SK-N-SH treated with all-trans-retinoic acid at 6 μM for 48 hours (cell line): ENCODE measurements around the gene DDTL.

ENCODE experiments used
- ARNTL ChIP-seq: fragments of 450-650 bp; formaldehyde crosslinking; IDR thresholded peaks from 2 replicates; pipeline ENCODE4 v1.5.0; 2020; ENCODE audit warnings: low read depth, mild to moderate bottlenecking, moderate library complexity, borderline replicate concordance
- CREB5 ChIP-seq: fragments of 250-450 bp; sonication (Bioruptor Pico); IDR thresholded peaks from 2 replicates; pipeline ENCODE4 v1.5.1; 2020; ENCODE audit warnings: low read depth, mild to moderate bottlenecking, moderate library complexity
- CSDC2 ChIP-seq: fragments of 250-450 bp; sonication (Bioruptor Pico); IDR thresholded peaks from 2 replicates; pipeline ENCODE4 v1.5.0; 2020; ENCODE audit warnings: mild to moderate bottlenecking, moderate library complexity
- OSR1 ChIP-seq: fragments of 250-450 bp; sonication (Bioruptor Pico); IDR thresholded peaks from 2 replicates; pipeline ENCODE4 v1.8.0; 2022; ENCODE audit warnings: moderate library complexity, mild to moderate bottlenecking, inconsistent platforms
- PPARA ChIP-seq: fragments of 250-450 bp; sonication (Bioruptor Pico); IDR thresholded peaks from 2 replicates; pipeline ENCODE4 v1.5.0; 2020; ENCODE audit warnings: mild to moderate bottlenecking, borderline replicate concordance
- RARB ChIP-seq: fragments of 250-450 bp; sonication (Bioruptor Pico); IDR thresholded peaks from 2 replicates; pipeline ENCODE4 v1.8.0; 2021; ENCODE audit warnings: mild to moderate bottlenecking, moderate library complexity
- TCF4 ChIP-seq: fragments of 250-450 bp; sonication (Bioruptor Pico); IDR thresholded peaks from 2 replicates; pipeline ENCODE4 v1.8.0; 2021; ENCODE audit warnings: mild to moderate bottlenecking, moderate library complexity, borderline replicate concordance
- ZC3H10 ChIP-seq: fragments of 250-450 bp; sonication (Bioruptor Pico); IDR thresholded peaks from 2 replicates; pipeline ENCODE4 v1.5.1; 2021; ENCODE audit warnings: mild to moderate bottlenecking, moderate library complexity
- ZFP30 ChIP-seq: fragments of 450-650 bp; formaldehyde crosslinking; IDR thresholded peaks from 2 replicates; pipeline ENCODE4 v1.5.0; 2022; ENCODE audit warnings: mild to moderate bottlenecking, moderate library complexity
- ZNF70 ChIP-seq: fragments of 450-650 bp; formaldehyde crosslinking; IDR thresholded peaks from 2 replicates; pipeline ENCODE4 v1.5.0; 2020; ENCODE audit warnings: mild to moderate bottlenecking, moderate library complexity
- ZNF8 ChIP-seq: fragments of 450-650 bp; formaldehyde crosslinking; IDR thresholded peaks from 2 replicates; pipeline ENCODE4 v1.5.0; 2020; ENCODE audit warnings: mild to moderate bottlenecking, moderate library complexity

- TF ChIP-seq TCF4, result no peak
- no peak for TF ChIP-seq ZNF70 (CRISPR knock-in tag)
- TF ChIP-seq RARB (CRISPR knock-in tag), result no peak
- TF ChIP-seq PPARA (CRISPR knock-in tag), result no peak
- no peak for TF ChIP-seq CREB5 (CRISPR knock-in tag)
- no peak for TF ChIP-seq OSR1 (CRISPR knock-in tag)
- TF ChIP-seq ARNTL (CRISPR knock-in tag), result no peak
- TF ChIP-seq ZC3H10 (CRISPR knock-in tag), result no peak
- TF ChIP-seq CSDC2 (CRISPR knock-in tag), result no peak
- no peak for TF ChIP-seq ZFP30 (CRISPR knock-in tag)
- no peak for TF ChIP-seq ZNF8 (CRISPR knock-in tag)
These were observed 17.7 kb downstream of the DDTL start for GRCh38 chr22:23984430-23984829.
